GM12878 (cell line): ENCODE measurements around the gene TKT. TPM values are rescaled to one million over a fixed set of nuclear protein-coding genes. Genes with fewer than 3 reads are reported as not detected.

Experiments
- ATAC-seq: fragments of 200-7000 bp; cut with Tn5 transposase; 3 replicates; pipeline ENCODE4 v1.9.1; 2020; ENCODE audit warnings: mild to moderate bottlenecking, moderate library complexity
- BruUV-seq: library from RNA; stranded (reverse); fragments of 400-500 nt; replicated peaks from 2 replicates; lab custom pipeline; 2021; lab: Mats Ljungman, UMichigan
- CTCF ChIA-PET: fragments of 300-600 bp; sonication (Branson Sonifier 250); formaldehyde crosslinking; extraction: SDS; loops from one replicate; lab custom pipeline; 2021; ENCODE audit warnings: inconsistent platforms; lab: Yijun Ruan, JAX
- POLR2A ChIA-PET: fragments of 350-600 bp; formaldehyde crosslinking; extraction: SDS; loops from one replicate; lab custom pipeline; 2021; ENCODE audit warnings: inconsistent platforms; lab: Charles Lee
- RAD21 ChIA-PET: fragments of 300-600 bp; sonication (Branson Sonifier 250); formaldehyde crosslinking; loops from one replicate; lab custom pipeline; 2023; ENCODE audit warnings: antibody characterized with exemption; ENCODE audit not compliant: unreplicated experiment; lab: Charles Lee
- SMC1A ChIA-PET: fragments of 300-600 bp; sonication (Branson Sonifier 250); formaldehyde crosslinking; loops from one replicate; lab custom pipeline; 2023; ENCODE audit not compliant: unreplicated experiment, uncharacterized antibody; lab: Charles Lee
- DNase-seq: peaks from one replicate; pipeline ENCODE4 v3.0.0-alpha.2; 2011; ENCODE audit warnings: low read depth, low spot score
- FAIRE-seq: peaks from 3 replicates; lab custom pipeline; 2011; peaks lifted over from hg19 to GRCh38; lab: Jason Lieb, UNC
- H2AFZ ChIP-seq: 2 replicates; pipeline ENCODE4 v1.6.0; 2011; ENCODE audit warnings: low read depth, low read length, control low read depth; ENCODE audit not compliant: control insufficient read depth
- H3K27ac ChIP-seq: 2 replicates; pipeline ENCODE4 v1.5.1; 2011; ENCODE audit warnings: control low read depth; ENCODE audit not compliant: control insufficient read depth, insufficient read depth
- H3K27me3 ChIP-seq, 2 experiments: replicated peaks in 1 of 2; 2 replicates each; pipeline versions ENCODE4 v1.6.0 to v1.6.1; 2011; ENCODE audit warnings: low read length in 1 of 2; ENCODE audit not compliant: control insufficient read depth in 2 of 2, insufficient read depth in 2 of 2
- H3K36me3 ChIP-seq, 2 experiments: 2 replicates each; pipeline ENCODE4 v1.5.1; 2011; ENCODE audit warnings: low read length in 1 of 2; ENCODE audit not compliant: control insufficient read depth in 2 of 2, insufficient read depth in 2 of 2
- H3K4me1 ChIP-seq: 2 replicates; pipeline ENCODE4 v1.6.1; 2011; ENCODE audit warnings: mild to moderate bottlenecking, low read length, moderate library complexity, mixed read lengths; ENCODE audit not compliant: control insufficient read depth, insufficient read depth
- H3K4me2 ChIP-seq: 2 replicates; pipeline ENCODE4 v1.6.0; 2011; ENCODE audit warnings: control low read depth; ENCODE audit not compliant: control insufficient read depth, insufficient read depth
- H3K4me3 ChIP-seq: fragments of 200-600 bp; sonication (generic); 2 replicates; pipeline ENCODE4 v1.5.1; 2016
- H3K79me2 ChIP-seq: 2 replicates; pipeline ENCODE4 v1.6.0; 2011; ENCODE audit warnings: low read length; ENCODE audit not compliant: control insufficient read depth, insufficient read depth
- H3K9ac ChIP-seq: 2 replicates; pipeline ENCODE4 v1.8.0; 2011; ENCODE audit warnings: low read length, control low read depth, mixed read lengths; ENCODE audit not compliant: control insufficient read depth, insufficient read depth
- H3K9me3 ChIP-seq: replicated peaks from 3 replicates; pipeline ENCODE4 v1.5.1; 2011; ENCODE audit warnings: mild to moderate bottlenecking, low read length; ENCODE audit not compliant: control insufficient read depth, insufficient read depth
- H4K20me1 ChIP-seq: 2 replicates; pipeline ENCODE4 v1.6.0; 2011; ENCODE audit not compliant: control insufficient read depth, insufficient read depth
- BHLHE40 ChIP-seq, 2 experiments: fragments of 450-650 bp in 1 of 2; IDR thresholded peaks; 2 replicates each; pipeline ENCODE4 v1.6.1; 2011 to 2017; ENCODE audit warnings: low read depth in 2 of 2, borderline replicate concordance in 1 of 2, improper control_type of control experiment in 1 of 2, low read length in 1 of 2, mild to moderate bottlenecking in 1 of 2
- CREB1 ChIP-seq: IDR thresholded peaks from 2 replicates; pipeline ENCODE4 v1.6.1; 2012; ENCODE audit warnings: low read depth, mild to moderate bottlenecking, inconsistent platforms
- DPF2 ChIP-seq: fragments of 450-650 bp; IDR thresholded peaks from 2 replicates; pipeline ENCODE4 v1.6.1; 2017; ENCODE audit warnings: mild to moderate bottlenecking
- EZH2 ChIP-seq: IDR thresholded peaks from 2 replicates; pipeline ENCODE4 v1.6.1; 2012; ENCODE audit warnings: low read depth, mild to moderate bottlenecking, control low read depth, inconsistent platforms, low read length, borderline replicate concordance; ENCODE audit not compliant: control insufficient read depth
- FOXM1 ChIP-seq: IDR thresholded peaks from 2 replicates; pipeline ENCODE4 v1.6.1; 2012; ENCODE audit warnings: low read depth, mild to moderate bottlenecking, inconsistent platforms, low read length, moderate library complexity
- HCFC1 ChIP-seq: fragments of 150-350 bp; IDR thresholded peaks from 2 replicates; pipeline ENCODE4 v1.6.1; 2014; ENCODE audit warnings: low read length
- KLF5 ChIP-seq: fragments of 450-650 bp; IDR thresholded peaks from 2 replicates; pipeline ENCODE4 v1.6.1; 2014; ENCODE audit warnings: mild to moderate bottlenecking; ENCODE audit not compliant: partially characterized antibody
- LARP7 ChIP-seq: fragments of 450-650 bp; IDR thresholded peaks from 2 replicates; pipeline ENCODE4 v1.6.1; 2017; ENCODE audit warnings: mild to moderate bottlenecking
- MYB ChIP-seq: fragments of 150-350 bp; IDR thresholded peaks from 2 replicates; pipeline ENCODE4 v1.6.1; 2014; ENCODE audit warnings: mild to moderate bottlenecking, low read depth, low read length, borderline replicate concordance
- MYC ChIP-seq: IDR thresholded peaks from 2 replicates; pipeline ENCODE4 v1.6.1; 2011; ENCODE audit warnings: mild to moderate bottlenecking, low read length, moderate library complexity, inconsistent platforms; ENCODE audit not compliant: insufficient read depth, insufficient replicate concordance, insufficient read length, severe bottlenecking
- NR2C1 ChIP-seq: fragments of 450-650 bp; IDR thresholded peaks from 2 replicates; pipeline ENCODE4 v1.6.1; 2017; ENCODE audit warnings: antibody characterized with exemption, mild to moderate bottlenecking, moderate library complexity
- RAD21 ChIP-seq: IDR thresholded peaks from 2 replicates; pipeline ENCODE4 v1.6.1; 2011; ENCODE audit warnings: mild to moderate bottlenecking, low read depth, low read length, moderate library complexity; ENCODE audit not compliant: insufficient read depth
- RB1 ChIP-seq: fragments of 450-650 bp; formaldehyde crosslinking; IDR thresholded peaks from 2 replicates; pipeline ENCODE4 v1.6.1; 2017; ENCODE audit warnings: mild to moderate bottlenecking, borderline replicate concordance
- RELA ChIP-seq: fragments of 450-650 bp; IDR thresholded peaks from 2 replicates; pipeline ENCODE4 v1.8.0; 2014; ENCODE audit warnings: borderline replicate concordance; ENCODE audit not compliant: partially characterized antibody
- RELB ChIP-seq: fragments of 450-650 bp; IDR thresholded peaks from 2 replicates; pipeline ENCODE4 v1.6.1; 2017; ENCODE audit warnings: low read depth, mild to moderate bottlenecking, moderate library complexity
- SMARCA5 ChIP-seq: fragments of 450-650 bp; IDR thresholded peaks from 2 replicates; pipeline ENCODE4 v1.6.1; 2017; ENCODE audit warnings: mild to moderate bottlenecking
- SREBF2 ChIP-seq: IDR thresholded peaks from 2 replicates; pipeline ENCODE4 v1.6.1; 2012; ENCODE audit warnings: mild to moderate bottlenecking, low read length
- TCF12 ChIP-seq: IDR thresholded peaks from 2 replicates; pipeline ENCODE4 v1.6.1; 2011; ENCODE audit warnings: low read depth, mild to moderate bottlenecking, low read length
- WGBS: methylation state at CpG from one replicate; pipeline ENCODE4 v1.1.6; 2016; ENCODE audit warnings: low lambda C conversion rate; ENCODE audit not compliant: insufficient replicate concordance, insufficient coverage; ENCODE audit errors: missing lambda C conversion rate; 5-methylcytosine and 5-hydroxymethylcytosine counted together
- in situ Hi-C: fragments of 300-500 bp; cut with MboI; formaldehyde crosslinking; loops from 9 replicates; pipeline ENCODE4 v1.14.3; 2018; ENCODE audit warnings: mixed read lengths
- intact Hi-C: fragments of 100-400 bp; cut with micrococcal nuclease; formaldehyde crosslinking; loops from one replicate; pipeline ENCODE4 v1.14.2; 2022; ENCODE audit not compliant: unreplicated experiment
- polyA plus RNA-seq, 11 experiments: library from polyadenylated mRNA; depleted of rRNA in 4 of 11; unstranded in 6 of 11; stranded (reverse) in 5 of 11; fragments of >200 nt; fragmentation: Nextera tagmentation in 4 of 11; fragmentation: Illumina TruSeq in 1 of 11; extraction: Ambion mirVana in 4 of 11; extraction: Trizol in 1 of 11; gene quantifications; 1 replicate in 1 of 11; 2 replicates in 10 of 11; pipeline versions ENCODE4 v1.2.1 to v1.2.3, GENCODE V29; 2011 to 2016; ENCODE audit warnings: inconsistent platforms in 2 of 11, missing spikeins in 2 of 11, low read depth in 1 of 11
- total RNA-seq, 4 experiments: library from RNA; depleted of rRNA in 3 of 4; stranded (reverse); fragments of >200 nt in 3 of 4; fragmentation: Illumina TruSeq in 1 of 4; extraction: Trizol in 1 of 4; gene quantifications; 2 replicates each; pipeline versions ENCODE4 v1.2.1 to v1.2.3, GENCODE V29; 2013 to 2021
- TF ChIP-seq, protein P1 (sequence below): fragments of 450-650 bp; IDR thresholded peaks from 2 replicates; pipeline ENCODE4 v1.6.1; 2017; ENCODE audit warnings: antibody characterized with exemption, mild to moderate bottlenecking, moderate library complexity

The TKT gene
- total and polyA plus RNA-seq, 10 of the 15 experiments (the other 5 are each of a cell fraction or from before 2014, with no cell fraction given), result 56.4 to 385 (median 143) TPM

DNA sequence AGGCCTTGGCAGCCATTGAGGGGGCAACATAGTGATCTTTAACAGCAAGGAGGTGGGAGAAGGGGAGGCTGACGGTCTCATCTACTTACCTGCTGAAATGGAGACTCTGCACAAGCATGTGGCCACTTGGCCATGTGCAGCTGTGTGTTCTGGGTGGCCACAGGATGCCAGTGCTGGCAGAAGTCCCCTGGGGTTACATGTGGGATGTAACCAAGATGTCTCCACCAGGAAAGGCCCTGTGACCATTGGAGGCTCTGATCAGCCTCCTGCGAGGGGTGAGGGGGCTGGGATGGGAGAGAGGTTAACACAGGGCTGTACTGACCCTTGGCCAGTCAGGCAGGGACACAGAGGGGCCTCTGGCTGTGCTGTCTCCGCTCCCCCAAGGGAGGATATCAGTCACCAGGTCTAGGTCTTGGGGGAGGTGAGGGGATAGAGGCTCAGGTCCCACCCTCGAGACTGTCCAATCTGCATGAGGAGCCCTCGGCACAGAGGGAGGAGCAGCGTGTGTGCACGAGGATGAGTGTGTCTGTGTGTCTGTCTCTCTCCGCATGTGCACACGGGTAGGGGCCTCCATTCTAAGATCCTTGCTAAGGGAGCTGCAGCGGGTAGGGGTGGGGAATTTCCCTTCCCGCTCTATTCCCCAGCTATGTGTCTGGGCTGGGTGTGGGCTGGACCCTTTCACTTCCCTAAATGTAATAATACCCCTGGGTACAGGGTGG is 75.4 kb downstream of the TKT start:
- ChIA-PET SMC1A (interaction anchor here (0.6 to 4.6 kb wide), 18 partner anchors 9 to 78 kb away, joined by 3 to 21 read pairs (median 5); partner anchors contain the start of gene PRKCD), RAD21 (interaction anchor here (0.6 to 3.3 kb wide), 8 partner anchors 10 to 65 kb away, joined by 3 to 29 read pairs (median 9); partner anchors contain the start of gene PRKCD), CTCF (interaction anchor here (0.6 to 4.5 kb wide), 8 partner anchors 11 to 71 kb away, joined by 3 to 25 read pairs (median 4); no protein-coding TSS in a partner anchor), POLR2A (interaction anchor here (0.6 to 3.1 kb wide), 15 partner anchors 9 to 78 kb away, joined by 3 to 22 read pairs (median 4); no protein-coding TSS in a partner anchor)
- H3K27ac ChIP-seq, result peak overlapping the region; percentile 93
- peaks cover 32% of the 10 kb centered on the region for H3K79me2 ChIP-seq
- no peaks in the 10 kb centered on the region for H3K27me3 ChIP-seq
- H3K4me3 ChIP-seq, result peak overlapping the region; percentile 19; the same call in 1 of the 2 replicates
- DNase-seq, result peak; percentile 84
- no peaks in the 10 kb centered on the region for H4K20me1 ChIP-seq
- no TSS peak for BruUV-seq
- H3K9me3 ChIP-seq, result no peaks in the 10 kb centered on the region
- WGBS, result 0% methylated on average over 11 of the region's 11 CpGs
- H2AFZ ChIP-seq, result peak overlapping the region; percentile 42
- peaks cover 34 to 53% of the 10 kb centered on the region in 2 experiments for H3K36me3 ChIP-seq
- peak; percentile 91 for FAIRE-seq
- peak overlapping the region; percentile 56 for H3K9ac ChIP-seq
- peaks cover 47% of the 10 kb centered on the region for H3K4me1 ChIP-seq
- H3K4me2 ChIP-seq, result peak overlapping the region; percentile 75
- intact Hi-C loops (loop anchor here (1.0 kb wide), 2 partner anchors 10 to 17 kb away; no protein-coding TSS in a partner anchor), in situ Hi-C loops (no loop called here)
- ATAC-seq, result peak; percentile 97
- TF ChIP-seq CREB1, result peak; percentile 61
- no peak for TF ChIP-seq HCFC1
- TF ChIP-seq, protein P1, sequence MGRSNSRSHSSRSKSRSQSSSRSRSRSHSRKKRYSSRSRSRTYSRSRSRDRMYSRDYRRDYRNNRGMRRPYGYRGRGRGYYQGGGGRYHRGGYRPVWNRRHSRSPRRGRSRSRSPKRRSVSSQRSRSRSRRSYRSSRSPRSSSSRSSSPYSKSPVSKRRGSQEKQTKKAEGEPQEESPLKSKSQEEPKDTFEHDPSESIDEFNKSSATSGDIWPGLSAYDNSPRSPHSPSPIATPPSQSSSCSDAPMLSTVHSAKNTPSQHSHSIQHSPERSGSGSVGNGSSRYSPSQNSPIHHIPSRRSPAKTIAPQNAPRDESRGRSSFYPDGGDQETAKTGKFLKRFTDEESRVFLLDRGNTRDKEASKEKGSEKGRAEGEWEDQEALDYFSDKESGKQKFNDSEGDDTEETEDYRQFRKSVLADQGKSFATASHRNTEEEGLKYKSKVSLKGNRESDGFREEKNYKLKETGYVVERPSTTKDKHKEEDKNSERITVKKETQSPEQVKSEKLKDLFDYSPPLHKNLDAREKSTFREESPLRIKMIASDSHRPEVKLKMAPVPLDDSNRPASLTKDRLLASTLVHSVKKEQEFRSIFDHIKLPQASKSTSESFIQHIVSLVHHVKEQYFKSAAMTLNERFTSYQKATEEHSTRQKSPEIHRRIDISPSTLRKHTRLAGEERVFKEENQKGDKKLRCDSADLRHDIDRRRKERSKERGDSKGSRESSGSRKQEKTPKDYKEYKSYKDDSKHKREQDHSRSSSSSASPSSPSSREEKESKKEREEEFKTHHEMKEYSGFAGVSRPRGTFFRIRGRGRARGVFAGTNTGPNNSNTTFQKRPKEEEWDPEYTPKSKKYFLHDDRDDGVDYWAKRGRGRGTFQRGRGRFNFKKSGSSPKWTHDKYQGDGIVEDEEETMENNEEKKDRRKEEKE, result no peak
- peak; percentile 85; the same call in 1 of the 2 replicates for TF ChIP-seq DPF2
- no peak for TF ChIP-seq MYC
- TF ChIP-seq KLF5, result no peak
- no peak for TF ChIP-seq RB1
- no peak for TF ChIP-seq FOXM1
- peak; percentile 83 to 89 for TF ChIP-seq BHLHE40 (IDR thresholded peaks at IDR 0.05; ENCODE audit: borderline replicate concordance in 1 of 2, low read depth in 2 of 2, low read length in 1 of 2)
- TF ChIP-seq RAD21, result no peak
- peak; percentile 90 for TF ChIP-seq TCF12
- 0 out of 2 replicates have a peak, but pooled peaks have one; percentile 48 for TF ChIP-seq SMARCA5
- TF ChIP-seq SREBF2, result no peak
- TF ChIP-seq RELA, result peak; percentile 94
- peak; percentile 83 for TF ChIP-seq RELB
- no peak for TF ChIP-seq NR2C1
- no peak for TF ChIP-seq EZH2
- TF ChIP-seq MYB, result no peak
- peak; percentile 48; the same call in 1 of the 2 replicates for TF ChIP-seq LARP7
